Ascending aorta (tissue), 2 donors: ENCODE data around the gene QPRT. TPM values are rescaled to one million over a fixed set of nuclear protein-coding genes. Genes with fewer than 3 reads are reported as not detected.
A peak's percentile ranks its signal among the peaks of the same experiment; 100 is the strongest.

Experiments
- DNase-seq, 2 donors: peaks; one replicate each; pipeline ENCODE4 v3.0.0-alpha.2; 2019; ENCODE audit warnings: low spot score in 2 of 2
- H3K27ac ChIP-seq, 2 donors: fragments of 200-600 bp; sonication (generic); one replicate each; pipeline ENCODE4 v1.5.1; 2016 to 2017; ENCODE audit warnings: mild to moderate bottlenecking in 1 of 2
- H3K27me3 ChIP-seq: fragments of 200-600 bp; sonication (generic); one replicate; pipeline ENCODE4 v1.5.1; 2017
- H3K36me3 ChIP-seq, 2 donors: fragments of 200-600 bp; sonication (generic); one replicate each; pipeline ENCODE4 v1.5.1; 2016
- H3K4me1 ChIP-seq, 2 donors: fragments of 200-600 bp; sonication (generic); one replicate each; pipeline ENCODE4 v1.5.1; 2016 to 2017; ENCODE audit warnings: mild to moderate bottlenecking in 1 of 2
- H3K4me3 ChIP-seq, 2 donors: fragments of 200-600 bp; sonication (generic); one replicate each; pipeline ENCODE4 v1.5.1; 2016 to 2017; ENCODE audit warnings: mild to moderate bottlenecking in 1 of 2
- H3K9me3 ChIP-seq, 2 donors: fragments of 200-600 bp; sonication (generic); one replicate each; pipeline ENCODE4 v1.5.1; 2016
- CTCF ChIP-seq, 3 experiments: fragments of 200-600 bp in 2 of 3; fragments of 450-650 bp in 1 of 3; sonication (generic) in 2 of 3; IDR thresholded peaks; one replicate each; pipeline ENCODE4 v1.5.1; 2016 to 2019; ENCODE audit warnings: antibody characterized with exemption in 3 of 3, mild to moderate bottlenecking in 1 of 3, moderate library complexity in 1 of 3
- intact Hi-C: fragments of 100-400 bp; cut with DNase I; formaldehyde crosslinking; loops from one replicate; pipeline ENCODE4 v1.15.1; 2023
- total RNA-seq: library from RNA; depleted of rRNA; stranded (reverse); fragments of >200 nt; gene quantifications from one replicate; pipeline ENCODE4 v1.1.0, GENCODE V29; 2016

Gene QPRT
- total RNA-seq, 1 donor from 2014 or later: 5.7 TPM

GRCh38 chr16:29710227-29711219 lies 31.5 kb downstream of the QPRT start:
- no peaks in the 10 kb centered on the region for H3K4me1 ChIP-seq
- no peaks in the 10 kb centered on the region for H3K9me3 ChIP-seq
- no peaks in the 10 kb centered on the region for H3K36me3 ChIP-seq
- peak overlapping the region in 1 of 2 donors; percentile 10 for H3K4me3 ChIP-seq
- H3K27me3 ChIP-seq: no peaks in the 10 kb centered on the region
- intact Hi-C loops: no loop called here
- peak; percentile 44 to 69 (median 59) for TF ChIP-seq CTCF (IDR thresholded peaks at IDR 0.05)
- peak overlapping the region in 1 of 2 donors; percentile 40 for H3K27ac ChIP-seq
- no peak for DNase-seq

DNA sequence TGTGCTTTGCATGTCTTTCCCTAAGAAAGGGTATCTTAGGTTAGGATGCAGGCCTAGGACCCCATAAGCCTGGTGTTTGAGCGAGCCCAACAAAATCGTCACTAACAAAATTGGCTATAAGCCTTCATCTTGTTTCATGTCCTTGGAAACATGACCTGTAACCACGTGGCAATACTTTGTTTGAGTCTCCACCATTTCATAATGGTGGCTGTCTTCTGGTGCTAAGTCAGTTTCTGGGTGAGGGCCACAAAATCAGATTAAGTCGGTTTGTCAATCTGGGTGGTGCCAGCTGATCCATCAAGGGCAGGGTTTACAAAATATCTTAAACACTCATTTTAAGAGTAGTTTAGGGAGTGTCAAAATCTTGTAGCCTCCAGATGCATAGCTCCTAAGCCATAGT lies 33.8 kb downstream of the QPRT start:
- no peaks in the 10 kb centered on the region for H3K36me3 ChIP-seq
- intact Hi-C loops: no loop called here
- H3K4me1 ChIP-seq: no peaks in the 10 kb centered on the region
- H3K9me3 ChIP-seq: no peaks in the 10 kb centered on the region
- TF ChIP-seq CTCF (IDR thresholded peaks at IDR 0.05): no peak
- H3K27me3 ChIP-seq: no peaks in the 10 kb centered on the region
- H3K4me3 ChIP-seq: no peak overlapping the region
- no peak for DNase-seq
- H3K27ac ChIP-seq: no peak overlapping the region

GRCh38 chr16:29714396-29714795 lies 35.4 kb downstream of the QPRT start:
- TF ChIP-seq CTCF (IDR thresholded peaks at IDR 0.05): no peak
- no peaks in the 10 kb centered on the region for H3K4me1 ChIP-seq
- H3K27ac ChIP-seq: no peak overlapping the region
- intact Hi-C loops: no loop called here
- no peaks in the 10 kb centered on the region for H3K36me3 ChIP-seq
- DNase-seq: no peak
- no peaks in the 10 kb centered on the region for H3K9me3 ChIP-seq
- H3K27me3 ChIP-seq: no peaks in the 10 kb centered on the region
- H3K4me3 ChIP-seq: no peak overlapping the region

- Histone ChIP-seq H3K4me3 (no peak overlapping the region), H3K27me3 (no peaks in the 10 kb centered on the region), H3K4me1 (no peaks in the 10 kb centered on the region), H3K27ac (no peak overlapping the region), H3K36me3 (no peaks in the 10 kb centered on the region), H3K9me3 (no peaks in the 10 kb centered on the region)
- no peak for DNase-seq
- intact Hi-C loops: no loop called here
- TF ChIP-seq CTCF (IDR thresholded peaks at IDR 0.05): no peak
These were observed 36.0 kb downstream of the QPRT start for GRCh38 chr16:29714972-29715371.

GRCh38 chr16:29717113-29717512 lies 38.1 kb downstream of the QPRT start:
- Histone ChIP-seq H3K27me3 (no peaks in the 10 kb centered on the region), H3K36me3 (no peaks in the 10 kb centered on the region), H3K4me3 (no peak overlapping the region), H3K27ac (no peak overlapping the region), H3K4me1 (no peaks in the 10 kb centered on the region), H3K9me3 (no peaks in the 10 kb centered on the region)
- no peak for DNase-seq
- TF ChIP-seq CTCF (IDR thresholded peaks at IDR 0.05): no peak
- intact Hi-C loops: no loop called here
